NCI-H526 (cell line): ENCODE measurements around the gene RBMY1J.
"Not testable (repeated sequence)": the region's sequence is repeated elsewhere in the genome, so short reads cannot be mapped to it uniquely, and the experiment has no call there.

Experiments
- DNase-seq, 2 experiments: peaks; one replicate each; lab custom pipeline; 2025; lab: John Stamatoyannopoulos, UW

Gene RBMY1J

GRCh38 chrY:22403110-22403509 lies at the start of gene RBMY1J:
RBMY1J (plus strand) TSS chrY:22403410; CDS start chrY:22405448, 2,038 bp downstream.
- DNase-seq: not testable (repeated sequence)

GRCh38 chrY:22367416-22367815 lies 35.8 kb upstream of the RBMY1J start:
- DNase-seq: no peak

- DNase-seq: no peak
Measured at GRCh38 chrY:22370623-22371022, 32.6 kb upstream of the RBMY1J start.

- no peak for DNase-seq
Measured at GRCh38 chrY:22373494-22373893, 29.7 kb upstream of the RBMY1J start.

- DNase-seq: not testable (repeated sequence)
Measured at GRCh38 chrY:22444718-22445396, 41.6 kb downstream of the RBMY1J start.

- DNase-seq: not testable (repeated sequence)
Measured at GRCh38 chrY:22455522-22455921, 52.3 kb downstream of the RBMY1J start.

GRCh38 chrY:22461962-22462361 lies 58.8 kb downstream of the RBMY1J start:
- DNase-seq: not testable (repeated sequence)
